Sciatic nerve (tissue), 2 donors: ENCODE measurements around the gene CLASP1. TPM values are rescaled to one million over a fixed set of nuclear protein-coding genes. Genes with fewer than 3 reads are reported as not detected.
"Not testable (repeated sequence)": the region's sequence is repeated elsewhere in the genome, so short reads cannot be mapped to it uniquely, and the experiment has no call there.

Experiments
- ATAC-seq: fragments of 200-7000 bp; cut with Tn5 transposase; one replicate; pipeline ENCODE4 v1.9.1; 2020; ENCODE audit warnings: mild to moderate bottlenecking, moderate library complexity
- DNase-seq: peaks from one replicate; pipeline ENCODE4 v3.0.0-alpha.2; 2020; ENCODE audit warnings: low spot score
- intact Hi-C: fragments of 100-400 bp; cut with DNase I; formaldehyde crosslinking; loops from one replicate; pipeline ENCODE4 v1.14.2; 2022
- total RNA-seq: library from RNA; stranded (reverse); fragmentation: NEBNext Ultra II Directional; extraction: Animal tissue kit (Norgen Biotek cat#: 25700); gene quantifications from one replicate; pipeline ENCODE4 v1.2.1, GENCODE V29; 2021
- donor health status: DM: no; HTN: no; CAD: no.
- donor health status: DM: no; HTN: no; CAD: no.

Gene CLASP1
- total RNA-seq, 1 donor from 2014 or later, result 72.7 TPM

- DNase-seq (no peak), ATAC-seq (no peak)
- intact Hi-C loops, result no loop called here
These were observed 177.5 kb downstream of the CLASP1 start for GRCh38 chr2:121471532-121472469.

- intact Hi-C loops, result no loop called here
- DNase-seq (no peak), ATAC-seq (no peak)
These were observed 178.3 kb downstream of the CLASP1 start for GRCh38 chr2:121470917-121471316.

- no peak for DNase-seq
- ATAC-seq, result no peak
- intact Hi-C loops, result no loop called here
These were observed 179.9 kb downstream of the CLASP1 start for GRCh38 chr2:121469356-121469755.

GRCh38 chr2:121468936-121469335 is 180.3 kb downstream of the CLASP1 start:
- intact Hi-C loops, result no loop called here
- DNase-seq, result no peak
- ATAC-seq, result no peak

GRCh38 chr2:121459291-121459690 is 190.0 kb downstream of the CLASP1 start:
- ATAC-seq (no peak), DNase-seq (no peak)
- intact Hi-C loops, result no loop called here

- no peak for DNase-seq
- intact Hi-C loops, result no loop called here
- ATAC-seq, result no peak
These were observed 192.9 kb downstream of the CLASP1 start for GRCh38 chr2:121456325-121456724.

- intact Hi-C loops, result no loop called here
- ATAC-seq, result no peak
- DNase-seq, result no peak
These were observed 193.8 kb downstream of the CLASP1 start for GRCh38 chr2:121455446-121455845.

GRCh38 chr2:121454549-121455090 is 194.6 kb downstream of the CLASP1 start:
- DNase-seq, result no peak
- ATAC-seq, result peak; percentile 57
- intact Hi-C loops, result no loop called here

GRCh38 chr2:121451398-121451797 is 197.9 kb downstream of the CLASP1 start:
- intact Hi-C loops, result no loop called here
- ATAC-seq, result no peak
- DNase-seq, result no peak

GRCh38 chr2:121450301-121450700 is 199.0 kb downstream of the CLASP1 start:
- ATAC-seq (no peak), DNase-seq (no peak)
- intact Hi-C loops, result no loop called here

- intact Hi-C loops, result no loop called here
- no peak for ATAC-seq
- DNase-seq, result no peak
These were observed 202.5 kb downstream of the CLASP1 start for GRCh38 chr2:121446647-121447241.

GRCh38 chr2:121442889-121443288 is 206.4 kb downstream of the CLASP1 start:
- intact Hi-C loops, result no loop called here
- no peak for ATAC-seq
- no peak for DNase-seq

- ATAC-seq, DNase-seq, intact Hi-C loops: not testable (repeated sequence)
These were observed 211.0 kb downstream of the CLASP1 start for GRCh38 chr2:121438290-121438689.

GRCh38 chr2:121436918-121437317 is 212.3 kb downstream of the CLASP1 start:
- intact Hi-C loops, result no loop called here
- no peak for ATAC-seq
- no peak for DNase-seq

GRCh38 chr2:121435790-121436189 is 213.5 kb downstream of the CLASP1 start:
- no peak for ATAC-seq
- intact Hi-C loops, result no loop called here
- DNase-seq, result no peak

- intact Hi-C loops, result no loop called here
- DNase-seq, result no peak
- no peak for ATAC-seq
These were observed 218.0 kb downstream of the CLASP1 start for GRCh38 chr2:121431214-121431613.

GRCh38 chr2:121429927-121430520 is 219.2 kb downstream of the CLASP1 start:
- ATAC-seq (no peak), DNase-seq (no peak)
- intact Hi-C loops, result no loop called here

- intact Hi-C loops, result no loop called here
- DNase-seq (no peak), ATAC-seq (no peak)
These were observed 220.0 kb downstream of the CLASP1 start for GRCh38 chr2:121429119-121429903.

GRCh38 chr2:121427187-121427689 is 222.0 kb downstream of the CLASP1 start:
- ATAC-seq, result peak; percentile 76
- DNase-seq, result no peak
- intact Hi-C loops, result no loop called here
